ENCODE measurements around the gene COQ4. TPM values are rescaled to one million over a fixed set of nuclear protein-coding genes. Genes with fewer than 3 reads are reported as not detected.

COQ4 gene
- total RNA-seq, 1 experiment from 2014 or later, result 45.3 TPM

- CTCF ChIA-PET, result interaction anchor here (0.8 to 1.6 kb wide), 4 partner anchors 13 to 89 kb away, joined by 3 to 5 read pairs (median 4); no protein-coding TSS in a partner anchor
- POLR2A ChIA-PET, result no interaction called here
- H3K27me3 Mint-ChIP-seq (ENCODE audit: low read depth), result no peaks in the 10 kb centered on the region
- no peak overlapping the region for H3K4me3 Mint-ChIP-seq
- ATAC-seq (no peak), DNase-seq (ENCODE audit: low spot score) (no peak)
- no peaks in the 10 kb centered on the region for H3K4me1 Mint-ChIP-seq
- peaks cover 21% of the 10 kb centered on the region for H3K36me3 Mint-ChIP-seq
- TF ChIP-seq ZNF263 (CRISPR knock-in tag; IDR thresholded peaks at IDR 0.05; ENCODE audit: low read depth) (no peak), ZBTB21 (CRISPR knock-in tag; IDR thresholded peaks at IDR 0.05; ENCODE audit: borderline replicate concordance) (no peak), ZNF416 (CRISPR knock-in tag; IDR thresholded peaks at IDR 0.05) (no peak), HMGA2 (CRISPR knock-in tag; IDR thresholded peaks at IDR 0.05) (no peak)
- TF ChIP-seq, protein P1, sequence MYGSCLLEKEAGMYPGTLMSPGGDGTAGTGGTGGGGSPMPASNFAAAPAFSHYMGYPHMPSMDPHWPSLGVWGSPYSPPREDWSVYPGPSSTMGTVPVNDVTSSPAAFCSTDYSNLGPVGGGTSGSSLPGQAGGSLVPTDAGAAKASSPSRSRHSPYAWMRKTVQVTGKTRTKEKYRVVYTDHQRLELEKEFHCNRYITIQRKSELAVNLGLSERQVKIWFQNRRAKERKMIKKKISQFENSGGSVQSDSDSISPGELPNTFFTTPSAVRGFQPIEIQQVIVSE (CRISPR knock-in tag; IDR thresholded peaks at IDR 0.05; ENCODE audit: borderline replicate concordance), result no peak
- no peaks in the 10 kb centered on the region for H3K9me3 Mint-ChIP-seq
- no peak overlapping the region for H3K27ac Mint-ChIP-seq
Observed at GRCh38 chr9:128349125-128349524, 26.5 kb downstream of the COQ4 start.

DNA sequence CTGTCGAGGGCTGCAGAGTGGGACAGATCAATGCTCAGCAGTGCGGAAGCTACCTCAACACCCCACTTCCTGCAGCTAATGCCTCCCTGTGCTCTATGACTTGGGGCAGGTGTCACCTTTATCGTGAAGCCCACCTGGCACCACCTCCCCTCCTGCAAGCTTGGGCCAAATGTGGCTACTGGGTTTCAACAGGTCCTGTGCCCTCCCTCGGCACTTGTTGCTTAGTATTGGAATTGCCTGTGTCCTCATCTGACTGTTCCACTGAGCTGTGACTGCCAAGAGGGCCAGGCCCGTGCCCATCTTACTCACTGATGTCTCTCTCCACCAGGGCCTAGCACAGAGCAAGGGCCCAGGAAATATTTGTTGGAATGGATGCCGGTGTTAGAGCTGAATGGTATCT is 27.1 kb downstream of the COQ4 start:
- Mint-ChIP-seq H3K4me3 (no peak overlapping the region), H3K27me3 (ENCODE audit: low read depth) (no peaks in the 10 kb centered on the region), H3K9me3 (no peaks in the 10 kb centered on the region), H3K36me3 (peaks cover 21% of the 10 kb centered on the region), H3K4me1 (no peaks in the 10 kb centered on the region), H3K27ac (no peak overlapping the region)
- POLR2A ChIA-PET, result interaction anchor here (1.0 kb wide), 1 partner anchor 9 kb away, joined by 3 read pairs; no protein-coding TSS in a partner anchor
- TF ChIP-seq, protein P2, sequence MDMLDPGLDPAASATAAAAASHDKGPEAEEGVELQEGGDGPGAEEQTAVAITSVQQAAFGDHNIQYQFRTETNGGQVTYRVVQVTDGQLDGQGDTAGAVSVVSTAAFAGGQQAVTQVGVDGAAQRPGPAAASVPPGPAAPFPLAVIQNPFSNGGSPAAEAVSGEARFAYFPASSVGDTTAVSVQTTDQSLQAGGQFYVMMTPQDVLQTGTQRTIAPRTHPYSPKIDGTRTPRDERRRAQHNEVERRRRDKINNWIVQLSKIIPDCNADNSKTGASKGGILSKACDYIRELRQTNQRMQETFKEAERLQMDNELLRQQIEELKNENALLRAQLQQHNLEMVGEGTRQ (CRISPR knock-in tag; IDR thresholded peaks at IDR 0.05), result no peak
- TF ChIP-seq, protein P3, sequence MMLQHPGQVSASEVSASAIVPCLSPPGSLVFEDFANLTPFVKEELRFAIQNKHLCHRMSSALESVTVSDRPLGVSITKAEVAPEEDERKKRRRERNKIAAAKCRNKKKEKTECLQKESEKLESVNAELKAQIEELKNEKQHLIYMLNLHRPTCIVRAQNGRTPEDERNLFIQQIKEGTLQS (CRISPR knock-in tag; conservative IDR thresholded peaks at IDR 0.05), result no peak
- TF ChIP-seq ZNF121 (CRISPR knock-in tag; IDR thresholded peaks at IDR 0.05), result no peak
- TF ChIP-seq IRF2 (CRISPR knock-in tag; IDR thresholded peaks at IDR 0.05; ENCODE audit: borderline replicate concordance, low read depth), result no peak
- no peak for TF ChIP-seq FOXJ3 (CRISPR knock-in tag; IDR thresholded peaks at IDR 0.05; ENCODE audit: borderline replicate concordance)
- TF ChIP-seq CREM (CRISPR knock-in tag; IDR thresholded peaks at IDR 0.05), result no peak
- no peak for TF ChIP-seq NR2C2 (CRISPR knock-in tag; IDR thresholded peaks at IDR 0.05)
- TF ChIP-seq, protein P4, sequence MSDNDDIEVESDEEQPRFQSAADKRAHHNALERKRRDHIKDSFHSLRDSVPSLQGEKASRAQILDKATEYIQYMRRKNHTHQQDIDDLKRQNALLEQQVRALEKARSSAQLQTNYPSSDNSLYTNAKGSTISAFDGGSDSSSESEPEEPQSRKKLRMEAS (CRISPR knock-in tag; IDR thresholded peaks at IDR 0.05), result no peak
- TF ChIP-seq, protein P5, sequence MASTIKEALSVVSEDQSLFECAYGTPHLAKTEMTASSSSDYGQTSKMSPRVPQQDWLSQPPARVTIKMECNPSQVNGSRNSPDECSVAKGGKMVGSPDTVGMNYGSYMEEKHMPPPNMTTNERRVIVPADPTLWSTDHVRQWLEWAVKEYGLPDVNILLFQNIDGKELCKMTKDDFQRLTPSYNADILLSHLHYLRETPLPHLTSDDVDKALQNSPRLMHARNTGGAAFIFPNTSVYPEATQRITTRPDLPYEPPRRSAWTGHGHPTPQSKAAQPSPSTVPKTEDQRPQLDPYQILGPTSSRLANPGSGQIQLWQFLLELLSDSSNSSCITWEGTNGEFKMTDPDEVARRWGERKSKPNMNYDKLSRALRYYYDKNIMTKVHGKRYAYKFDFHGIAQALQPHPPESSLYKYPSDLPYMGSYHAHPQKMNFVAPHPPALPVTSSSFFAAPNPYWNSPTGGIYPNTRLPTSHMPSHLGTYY (CRISPR knock-in tag; IDR thresholded peaks at IDR 0.05), result no peak
- TF ChIP-seq E2F5 (CRISPR knock-in tag; IDR thresholded peaks at IDR 0.05), result no peak
- TF ChIP-seq SP1 (CRISPR knock-in tag; conservative IDR thresholded peaks at IDR 0.05), result no peak
- no peak for TF ChIP-seq TEAD1 (CRISPR knock-in tag; IDR thresholded peaks at IDR 0.05)
- TF ChIP-seq PREB (CRISPR knock-in tag; IDR thresholded peaks at IDR 0.05; ENCODE audit: borderline replicate concordance), result no peak
- no peak for TF ChIP-seq ZNF281 (CRISPR knock-in tag; IDR thresholded peaks at IDR 0.05)
- no peak for TF ChIP-seq ZNF317 (CRISPR knock-in tag; IDR thresholded peaks at IDR 0.05; ENCODE audit: borderline replicate concordance, low read depth)
- ATAC-seq (no peak), DNase-seq (ENCODE audit: low spot score) (no peak)
- CTCF ChIA-PET, result interaction anchor here (0.9 to 1.6 kb wide), 2 partner anchors 13 to 89 kb away, joined by 3 to 5 read pairs; no protein-coding TSS in a partner anchor
